ENCODE data around the gene SGSM1. TPM values are rescaled to one million over a fixed set of nuclear protein-coding genes. Genes with fewer than 3 reads are reported as not detected.
A peak's percentile ranks its signal among the peaks of the same experiment; 100 is the strongest.

Gene SGSM1
- total and polyA plus RNA-seq, 9 donors, result 0.08 to 0.76 (median 0.17) TPM

DNA sequence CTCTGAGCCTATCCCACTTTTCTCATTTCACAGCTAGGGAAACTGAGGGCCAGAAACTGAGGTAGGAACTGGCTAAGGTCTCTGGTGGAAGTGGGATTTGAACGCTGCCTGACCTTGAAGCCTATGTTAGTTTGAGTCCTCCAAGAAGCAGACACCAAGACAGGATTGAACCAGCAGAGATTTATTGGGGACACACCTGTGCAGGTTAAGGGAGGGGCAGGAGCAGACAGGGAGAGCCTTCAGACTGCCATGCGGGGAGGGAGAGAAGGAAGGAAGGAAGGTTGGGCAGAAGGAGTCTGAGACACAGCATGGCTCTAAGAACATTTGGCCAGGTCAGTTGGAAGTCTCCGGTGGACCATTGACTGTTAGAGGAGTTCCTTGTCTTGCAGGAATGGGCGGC is 59.5 kb downstream of the SGSM1 start:
- no peaks in the 10 kb centered on the region for H3K9me3 ChIP-seq (replicated peaks; ENCODE audit: control insufficient read depth, low read depth, low read length)
- no peak overlapping the region for H3K4me3 ChIP-seq (ENCODE audit: low read length)
- H3K27me3 ChIP-seq (ENCODE audit: control insufficient read depth, insufficient read depth, low read length), result peaks cover 1% of the 10 kb centered on the region
- no peaks in the 10 kb centered on the region for H3K4me1 ChIP-seq (ENCODE audit: control insufficient read depth, insufficient read depth, low read length)
- H3K36me3 ChIP-seq (ENCODE audit: control insufficient read depth, insufficient read depth, low read length), result no peaks in the 10 kb centered on the region
- 77% methylated on average over 4 of the region's 4 CpGs for WGBS (ENCODE audit: insufficient coverage)
- no peak for DNase-seq
- no peak overlapping the region for H3K27ac ChIP-seq (ENCODE audit: low read length)

DNA sequence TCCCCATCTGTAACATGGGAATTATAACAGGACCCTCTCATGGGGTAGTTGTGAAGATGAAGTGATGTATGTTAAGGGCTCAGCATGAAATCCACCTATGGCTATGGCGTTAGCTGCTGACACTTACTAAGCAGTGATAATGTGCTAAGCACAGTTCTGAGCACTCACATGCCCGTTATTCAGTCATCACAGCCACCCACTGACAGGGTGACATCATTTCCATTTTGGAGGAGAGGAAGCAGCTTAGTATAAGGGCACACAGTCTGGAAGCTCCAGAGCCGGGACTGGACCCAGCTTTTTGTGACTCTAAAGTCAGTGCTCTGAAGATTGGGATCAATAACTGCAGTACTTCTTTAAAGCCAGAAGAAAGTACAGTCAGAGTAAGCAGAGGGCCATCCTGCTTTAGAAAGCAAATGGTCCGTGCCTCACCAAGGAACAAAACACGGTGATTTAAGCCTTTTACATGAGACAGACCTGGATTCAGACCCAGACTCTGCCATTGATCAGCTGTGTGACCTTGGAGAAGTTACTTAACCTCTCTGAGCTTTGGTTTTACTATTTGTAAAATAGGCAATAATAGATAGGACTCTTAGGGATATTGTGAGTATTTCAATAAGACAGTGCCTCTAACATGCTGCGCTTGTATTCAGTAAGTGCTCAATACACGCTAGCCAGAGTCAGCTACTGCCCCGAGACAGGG is 61.5 kb downstream of the SGSM1 start:
- H3K27me3 ChIP-seq (ENCODE audit: control insufficient read depth, insufficient read depth, low read length), result peaks cover 2% of the 10 kb centered on the region
- WGBS (ENCODE audit: insufficient coverage), result 77% methylated on average over 8 of the region's 8 CpGs
- no peak overlapping the region for H3K4me3 ChIP-seq (ENCODE audit: low read length)
- DNase-seq, result no peak
- H3K36me3 ChIP-seq (ENCODE audit: control insufficient read depth, insufficient read depth, low read length), result no peaks in the 10 kb centered on the region
- no peaks in the 10 kb centered on the region for H3K9me3 ChIP-seq (replicated peaks; ENCODE audit: control insufficient read depth, low read depth, low read length)
- H3K4me1 ChIP-seq (ENCODE audit: control insufficient read depth, insufficient read depth, low read length), result no peaks in the 10 kb centered on the region
- H3K27ac ChIP-seq (ENCODE audit: low read length), result no peak overlapping the region

DNA sequence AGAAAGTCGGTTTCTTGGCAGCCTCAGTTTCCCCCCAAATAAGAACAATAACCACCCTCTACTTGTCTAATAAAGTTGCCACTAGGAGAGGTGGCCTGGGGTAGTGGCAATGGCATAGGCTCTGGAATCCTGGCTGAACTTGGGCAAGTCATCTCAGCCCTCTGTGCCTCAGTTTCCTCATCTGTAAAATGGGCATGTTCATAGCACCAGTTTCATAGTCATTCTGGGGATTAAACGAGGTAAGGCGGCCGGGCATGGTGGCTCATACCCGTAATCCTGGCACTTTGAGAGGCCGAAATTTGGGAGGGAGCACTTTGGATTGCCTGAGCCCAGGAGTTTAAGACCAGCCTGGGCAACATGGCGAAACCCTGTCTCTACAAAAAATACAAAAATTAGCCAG is 63.0 kb downstream of the SGSM1 start:
- no peaks in the 10 kb centered on the region for H3K36me3 ChIP-seq (ENCODE audit: control insufficient read depth, insufficient read depth, low read length)
- H3K27me3 ChIP-seq (ENCODE audit: control insufficient read depth, insufficient read depth, low read length), result peaks cover 2% of the 10 kb centered on the region
- H3K4me3 ChIP-seq (ENCODE audit: low read length), result no peak overlapping the region
- no peaks in the 10 kb centered on the region for H3K4me1 ChIP-seq (ENCODE audit: control insufficient read depth, insufficient read depth, low read length)
- 95% methylated on average over 5 of the region's 7 CpGs for WGBS (ENCODE audit: insufficient coverage)
- H3K9me3 ChIP-seq (replicated peaks; ENCODE audit: control insufficient read depth, low read depth, low read length), result no peaks in the 10 kb centered on the region
- H3K27ac ChIP-seq (ENCODE audit: low read length), result no peak overlapping the region
- no peak for DNase-seq

DNA sequence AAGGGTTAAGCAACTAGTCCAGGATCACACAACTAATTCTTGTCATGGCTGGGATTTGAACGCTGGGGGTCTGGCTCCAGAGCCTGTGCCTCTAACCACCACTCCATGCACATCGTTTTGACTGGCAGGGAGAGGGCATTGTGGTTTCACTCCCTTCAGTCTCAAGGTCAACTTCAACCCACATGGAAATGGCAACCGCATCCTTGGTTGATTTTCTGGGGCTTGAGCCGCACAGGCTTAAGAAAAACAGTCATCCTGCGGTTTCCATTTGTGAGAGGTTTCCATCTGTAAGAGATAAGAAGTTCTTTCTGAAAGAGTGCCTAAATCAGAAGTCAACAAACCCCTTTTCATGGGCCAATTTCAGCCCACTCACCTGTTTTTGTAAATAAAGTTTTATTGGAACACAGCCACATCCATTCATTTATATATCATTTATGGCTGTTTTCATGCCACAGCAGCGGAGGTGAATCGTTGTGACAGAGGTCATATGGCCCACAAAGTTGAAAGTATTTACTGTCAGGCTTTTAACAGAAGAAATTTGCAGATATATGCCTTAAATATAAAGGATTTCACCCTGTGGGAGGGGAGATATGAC is 65.7 kb downstream of the SGSM1 start:
- Histone ChIP-seq H3K36me3 (ENCODE audit: control insufficient read depth, insufficient read depth, low read length) (no peaks in the 10 kb centered on the region), H3K4me1 (ENCODE audit: control insufficient read depth, insufficient read depth, low read length) (no peaks in the 10 kb centered on the region), H3K4me3 (ENCODE audit: low read length) (no peak overlapping the region), H3K9me3 (replicated peaks; ENCODE audit: control insufficient read depth, low read depth, low read length) (no peaks in the 10 kb centered on the region), H3K27me3 (ENCODE audit: control insufficient read depth, insufficient read depth, low read length) (peaks cover 2% of the 10 kb centered on the region), H3K27ac (ENCODE audit: low read length) (no peak overlapping the region)
- 100% methylated on average over 1 of the region's 7 CpGs for WGBS (ENCODE audit: insufficient coverage)
- DNase-seq, result no peak

DNA sequence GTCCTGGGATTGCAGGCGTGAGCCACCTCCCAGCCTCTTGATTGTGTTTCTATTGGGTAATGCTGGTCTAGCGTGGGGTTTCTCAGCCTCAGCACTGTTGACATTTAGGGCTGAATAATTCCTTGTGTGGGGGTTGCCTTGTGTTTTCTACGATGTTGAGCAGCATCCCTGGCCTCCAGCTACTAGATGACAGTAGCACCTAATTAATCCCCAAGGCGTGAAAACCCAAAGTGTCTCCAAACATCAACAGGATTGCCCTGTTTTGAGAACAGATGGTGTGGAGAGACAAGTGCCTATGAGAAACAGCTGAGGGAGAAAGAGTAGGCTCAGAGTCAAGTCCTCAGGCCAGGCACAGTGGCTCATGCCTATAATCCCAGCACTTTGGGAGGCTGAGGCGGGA is 67.2 kb downstream of the SGSM1 start:
- no peaks in the 10 kb centered on the region for H3K9me3 ChIP-seq (replicated peaks; ENCODE audit: control insufficient read depth, low read depth, low read length)
- no peaks in the 10 kb centered on the region for H3K4me1 ChIP-seq (ENCODE audit: control insufficient read depth, insufficient read depth, low read length)
- H3K4me3 ChIP-seq (ENCODE audit: low read length), result no peak overlapping the region
- H3K27me3 ChIP-seq (ENCODE audit: control insufficient read depth, insufficient read depth, low read length), result peaks cover 2% of the 10 kb centered on the region
- 0% methylated on average over 1 of the region's 5 CpGs for WGBS (ENCODE audit: insufficient coverage)
- no peak overlapping the region for H3K27ac ChIP-seq (ENCODE audit: low read length)
- no peak for DNase-seq
- no peaks in the 10 kb centered on the region for H3K36me3 ChIP-seq (ENCODE audit: control insufficient read depth, insufficient read depth, low read length)

DNA sequence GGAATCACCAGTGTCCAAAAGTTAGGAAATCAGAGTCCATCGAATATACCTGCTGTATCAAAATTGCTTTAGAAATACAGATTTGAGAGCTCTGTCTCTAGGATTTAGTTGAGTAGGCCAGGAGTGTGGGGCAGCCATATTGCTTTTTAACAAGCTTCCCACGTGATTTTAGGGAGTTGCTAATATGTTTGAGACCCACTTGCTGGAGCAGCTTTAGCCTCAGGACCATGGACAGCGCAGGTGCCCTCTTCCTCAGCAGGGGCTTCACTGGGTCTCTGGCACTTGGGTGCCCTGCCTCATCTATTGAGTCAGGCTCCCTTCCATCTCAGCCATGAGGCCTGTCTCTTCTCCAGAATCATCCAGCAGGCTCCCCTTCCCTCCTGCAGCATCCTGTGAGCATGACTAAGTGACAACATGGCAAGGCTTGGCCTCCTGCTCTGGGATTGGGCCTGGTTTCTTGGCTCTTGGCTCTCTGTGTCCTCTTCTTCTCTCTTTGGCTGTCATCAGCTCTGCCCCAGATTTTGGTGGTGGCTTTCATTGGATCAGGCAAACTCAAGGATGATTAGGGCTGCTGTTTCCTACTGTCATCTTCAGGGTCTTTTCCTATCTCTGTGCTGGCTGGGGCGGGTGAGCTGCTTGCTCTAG is 70.0 kb downstream of the SGSM1 start:
- Histone ChIP-seq H3K9me3 (replicated peaks; ENCODE audit: control insufficient read depth, low read depth, low read length) (no peaks in the 10 kb centered on the region), H3K4me1 (ENCODE audit: control insufficient read depth, insufficient read depth, low read length) (no peaks in the 10 kb centered on the region), H3K36me3 (ENCODE audit: control insufficient read depth, insufficient read depth, low read length) (no peaks in the 10 kb centered on the region), H3K27ac (ENCODE audit: low read length) (no peak overlapping the region), H3K4me3 (ENCODE audit: low read length) (no peak overlapping the region), H3K27me3 (ENCODE audit: control insufficient read depth, insufficient read depth, low read length) (no peaks in the 10 kb centered on the region)
- peak; percentile 31 for DNase-seq
- 81% methylated on average over 3 of the region's 4 CpGs for WGBS (ENCODE audit: insufficient coverage)

DNA sequence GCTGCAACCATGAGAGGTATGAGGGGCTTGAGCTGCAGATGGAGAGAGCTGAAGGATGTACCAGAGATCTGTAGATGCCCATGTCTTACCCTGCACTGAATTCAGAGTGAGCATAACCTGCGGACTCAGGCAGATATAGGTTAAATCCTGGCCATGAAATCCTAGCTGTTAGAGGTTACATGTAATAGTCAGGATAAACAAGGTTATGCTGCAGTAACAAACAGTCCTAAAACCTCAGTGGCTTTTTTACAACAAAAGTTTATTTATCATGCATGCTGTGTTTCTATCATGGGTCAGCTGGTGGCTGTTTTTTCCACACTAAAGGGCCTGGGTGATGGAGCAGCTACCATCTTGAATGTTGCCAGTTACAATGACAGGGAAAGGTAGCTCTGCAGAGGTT is 70.7 kb downstream of the SGSM1 start:
- Histone ChIP-seq H3K27ac (ENCODE audit: low read length) (no peak overlapping the region), H3K4me3 (ENCODE audit: low read length) (no peak overlapping the region)
- no CpG with 5 or more reads among the region's 1 CpG for WGBS (ENCODE audit: insufficient coverage)

DNA sequence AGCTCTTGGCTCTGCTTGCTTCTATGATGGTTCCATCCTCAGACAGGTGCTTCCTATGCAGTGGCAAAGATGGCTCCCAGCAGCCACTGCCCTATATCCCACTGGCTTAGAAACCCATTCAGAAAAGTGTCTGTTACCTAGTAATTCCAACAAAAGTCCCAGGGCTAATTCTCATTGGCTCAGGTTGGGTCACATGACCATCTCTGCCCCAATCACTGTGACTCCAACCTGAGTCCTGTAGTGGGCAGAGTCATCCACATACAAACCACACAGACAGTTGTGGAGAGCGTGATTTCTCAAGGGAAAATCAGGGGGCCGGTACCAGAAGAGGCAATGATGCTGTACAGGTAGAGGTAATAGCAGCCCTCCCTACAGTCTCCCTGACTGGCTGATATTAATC is 73.0 kb downstream of the SGSM1 start:
- Histone ChIP-seq H3K9me3 (replicated peaks; ENCODE audit: control insufficient read depth, low read depth, low read length) (no peaks in the 10 kb centered on the region), H3K36me3 (ENCODE audit: control insufficient read depth, insufficient read depth, low read length) (no peaks in the 10 kb centered on the region), H3K27me3 (ENCODE audit: control insufficient read depth, insufficient read depth, low read length) (no peaks in the 10 kb centered on the region), H3K27ac (ENCODE audit: low read length) (no peak overlapping the region), H3K4me1 (ENCODE audit: control insufficient read depth, insufficient read depth, low read length) (no peaks in the 10 kb centered on the region), H3K4me3 (ENCODE audit: low read length) (no peak overlapping the region)
- whole genome bisulfite sequencing (ENCODE audit: insufficient coverage), result no CpG with 5 or more reads among the region's 2 CpGs
- DNase-seq, result no peak

More for the DNA sequence above, 70.7 kb downstream of the SGSM1 start:
- no peaks in the 10 kb centered on the region for H3K9me3 ChIP-seq (replicated peaks; ENCODE audit: control insufficient read depth, low read depth, low read length)
- no peaks in the 10 kb centered on the region for H3K36me3 ChIP-seq (ENCODE audit: control insufficient read depth, insufficient read depth, low read length)
- no peaks in the 10 kb centered on the region for H3K4me1 ChIP-seq (ENCODE audit: control insufficient read depth, insufficient read depth, low read length)
- DNase-seq, result no peak
- no peaks in the 10 kb centered on the region for H3K27me3 ChIP-seq (ENCODE audit: control insufficient read depth, insufficient read depth, low read length)

DNA sequence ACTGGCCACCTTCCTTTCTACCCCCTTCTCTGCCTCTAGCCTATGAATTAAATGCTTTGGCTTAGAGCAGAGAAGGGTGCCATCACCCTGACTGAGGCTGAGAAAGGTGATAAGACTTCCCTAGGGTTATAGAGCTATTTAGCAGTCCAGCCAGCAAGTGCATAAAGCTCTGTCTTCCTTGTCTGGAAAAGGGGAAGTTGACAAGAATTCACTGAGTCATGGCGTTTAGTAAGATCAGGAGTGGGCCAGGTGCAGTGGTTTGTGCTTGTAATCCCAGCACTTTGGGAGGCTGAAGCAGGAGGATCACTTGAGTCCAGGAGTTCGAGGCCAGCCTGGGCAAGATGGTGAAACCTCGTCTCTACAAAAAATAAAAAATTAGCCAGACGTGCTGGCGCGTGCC is 77.4 kb downstream of the SGSM1 start:
- H3K4me1 ChIP-seq (ENCODE audit: control insufficient read depth, insufficient read depth, low read length), result no peaks in the 10 kb centered on the region
- H3K36me3 ChIP-seq (ENCODE audit: control insufficient read depth, insufficient read depth, low read length), result no peaks in the 10 kb centered on the region
- no peaks in the 10 kb centered on the region for H3K27me3 ChIP-seq (ENCODE audit: control insufficient read depth, insufficient read depth, low read length)
- H3K27ac ChIP-seq (ENCODE audit: low read length), result no peak overlapping the region
- DNase-seq, result no peak
- no peak overlapping the region for H3K4me3 ChIP-seq (ENCODE audit: low read length)
- WGBS (ENCODE audit: insufficient coverage), result 85% methylated on average over 6 of the region's 6 CpGs
- no peaks in the 10 kb centered on the region for H3K9me3 ChIP-seq (replicated peaks; ENCODE audit: control insufficient read depth, low read depth, low read length)

DNA sequence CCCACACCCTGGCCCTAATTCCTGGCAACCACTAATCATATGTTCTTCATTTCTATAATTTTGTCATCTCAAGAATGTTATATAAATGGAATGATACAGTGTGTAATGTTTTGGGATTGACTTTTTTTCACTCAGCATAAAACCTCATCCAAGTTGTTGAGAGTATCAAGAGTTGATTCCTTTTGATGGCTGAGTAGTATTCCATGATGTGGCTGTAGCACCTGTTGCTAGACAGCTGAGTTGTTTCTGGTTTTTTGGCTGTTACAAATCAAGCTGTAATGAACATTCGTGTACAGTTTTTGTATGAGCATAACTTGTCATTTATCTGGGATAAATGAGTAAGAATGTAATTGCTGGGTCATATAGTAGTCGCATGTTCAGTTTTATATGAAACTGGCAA is 81.2 kb downstream of the SGSM1 start:
- WGBS (ENCODE audit: insufficient coverage), result 100% methylated on average over 1 of the region's 2 CpGs
- Histone ChIP-seq H3K27me3 (ENCODE audit: control insufficient read depth, insufficient read depth, low read length) (peaks cover 2% of the 10 kb centered on the region), H3K27ac (ENCODE audit: low read length) (no peak overlapping the region), H3K36me3 (ENCODE audit: control insufficient read depth, insufficient read depth, low read length) (no peaks in the 10 kb centered on the region), H3K4me3 (ENCODE audit: low read length) (no peak overlapping the region), H3K4me1 (ENCODE audit: control insufficient read depth, insufficient read depth, low read length) (no peaks in the 10 kb centered on the region), H3K9me3 (replicated peaks; ENCODE audit: control insufficient read depth, low read depth, low read length) (no peaks in the 10 kb centered on the region)
- no peak for DNase-seq

Measured in muscle of leg (tissue), 11 donors.